Endothelial cell of umbilical vein (primary cell): ENCODE measurements around the gene DCAF7.

Source experiments
- EZH2 ChIP-seq: IDR thresholded peaks from 2 replicates; pipeline ENCODE4 v1.6.1; 2012; ENCODE audit warnings: borderline replicate concordance, low read depth, mild to moderate bottlenecking, moderate library complexity, low read length, inconsistent platforms; ENCODE audit not compliant: severe bottlenecking
- GATA2 ChIP-seq: IDR thresholded peaks from 2 replicates; pipeline ENCODE4 v1.7.0; 2011; ENCODE audit warnings: low read depth, mild to moderate bottlenecking, moderate library complexity, mixed read lengths, low read length; ENCODE audit not compliant: insufficient read length, insufficient read depth
- POLR2A ChIP-seq: IDR thresholded peaks from 2 replicates; pipeline ENCODE4 v1.6.1; 2012; ENCODE audit warnings: low read depth, mild to moderate bottlenecking, control low read depth, low read length
- POLR2AphosphoS5 ChIP-seq: IDR thresholded peaks from 2 replicates; pipeline ENCODE4 v1.6.1; 2012; ENCODE audit warnings: low read depth, mild to moderate bottlenecking, control low read depth, low read length, moderate library complexity; ENCODE audit not compliant: insufficient read depth
- TF ChIP-seq, protein P1 (sequence below), 2 donors: IDR thresholded peaks; 1 replicate in 1 of 2; 2 replicates in 1 of 2; pipeline ENCODE4 v1.5.1; 2011; ENCODE audit warnings: low read length in 2 of 2, mild to moderate bottlenecking in 2 of 2, moderate library complexity in 2 of 2, control low read depth in 1 of 2, inconsistent platforms in 1 of 2, low read depth in 1 of 2; ENCODE audit not compliant: insufficient read depth in 1 of 2; ENCODE audit errors: extremely low read depth in 1 of 2

DNA sequence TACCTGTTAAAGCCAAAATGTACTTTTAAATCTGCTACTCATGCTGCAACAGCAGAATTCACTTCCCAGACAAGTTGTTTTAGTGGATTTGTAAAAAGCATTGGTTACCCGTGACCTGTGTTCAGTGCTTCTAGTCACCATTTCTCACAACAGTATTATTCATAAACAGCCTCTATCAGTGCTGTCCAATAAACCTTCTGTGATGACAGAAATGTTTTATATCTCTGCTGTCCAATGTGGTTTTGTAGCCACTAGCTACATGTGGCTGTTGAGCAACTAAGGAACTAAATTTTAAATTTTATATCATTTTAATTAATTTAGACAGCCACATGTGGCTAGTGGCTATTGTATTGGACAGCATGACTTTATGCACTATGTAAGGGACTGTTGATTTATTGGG, 84.5 kb downstream of the DCAF7 start:
- TF ChIP-seq POLR2A: no peak
- TF ChIP-seq, protein P1, sequence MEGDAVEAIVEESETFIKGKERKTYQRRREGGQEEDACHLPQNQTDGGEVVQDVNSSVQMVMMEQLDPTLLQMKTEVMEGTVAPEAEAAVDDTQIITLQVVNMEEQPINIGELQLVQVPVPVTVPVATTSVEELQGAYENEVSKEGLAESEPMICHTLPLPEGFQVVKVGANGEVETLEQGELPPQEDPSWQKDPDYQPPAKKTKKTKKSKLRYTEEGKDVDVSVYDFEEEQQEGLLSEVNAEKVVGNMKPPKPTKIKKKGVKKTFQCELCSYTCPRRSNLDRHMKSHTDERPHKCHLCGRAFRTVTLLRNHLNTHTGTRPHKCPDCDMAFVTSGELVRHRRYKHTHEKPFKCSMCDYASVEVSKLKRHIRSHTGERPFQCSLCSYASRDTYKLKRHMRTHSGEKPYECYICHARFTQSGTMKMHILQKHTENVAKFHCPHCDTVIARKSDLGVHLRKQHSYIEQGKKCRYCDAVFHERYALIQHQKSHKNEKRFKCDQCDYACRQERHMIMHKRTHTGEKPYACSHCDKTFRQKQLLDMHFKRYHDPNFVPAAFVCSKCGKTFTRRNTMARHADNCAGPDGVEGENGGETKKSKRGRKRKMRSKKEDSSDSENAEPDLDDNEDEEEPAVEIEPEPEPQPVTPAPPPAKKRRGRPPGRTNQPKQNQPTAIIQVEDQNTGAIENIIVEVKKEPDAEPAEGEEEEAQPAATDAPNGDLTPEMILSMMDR (IDR thresholded peaks at IDR 0.05; ENCODE audit: extremely low read depth in 1 of 2, insufficient read depth in 1 of 2, low read depth in 1 of 2, low read length in 2 of 2): no peak
- TF ChIP-seq EZH2: no peak
- TF ChIP-seq GATA2: no peak
- no peak for TF ChIP-seq POLR2AphosphoS5
